ENCODE measurements around the gene PRKG1. TPM values are rescaled to one million over a fixed set of nuclear protein-coding genes. Genes with fewer than 3 reads are reported as not detected.
A peak's percentile ranks its signal among the peaks of the same experiment; 100 is the strongest.

PRKG1 gene
- total and polyA plus RNA-seq, 2 experiments from 2014 or later, result 10.7 to 21.8 TPM

DNA sequence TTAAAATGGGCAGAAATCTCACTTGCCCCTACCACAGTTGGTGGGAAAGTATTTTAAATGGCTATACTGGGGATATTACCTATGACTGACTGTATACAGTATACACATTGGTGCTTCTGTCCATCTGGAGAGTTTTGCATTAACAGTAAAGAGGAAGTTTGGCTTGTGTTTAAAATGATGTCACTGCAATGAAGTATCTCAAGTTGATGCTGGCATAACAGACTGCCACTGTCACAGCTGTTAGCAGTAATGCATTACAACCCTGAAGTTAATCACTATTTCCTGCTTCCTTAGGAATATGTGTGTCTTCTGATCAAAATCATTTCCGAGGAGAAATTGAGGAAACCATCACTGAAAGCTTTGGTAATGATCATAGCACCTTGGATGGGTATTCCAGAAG lies 1241.7 kb downstream of the PRKG1 start:
- Histone ChIP-seq H3K27me3 (replicated peaks; ENCODE audit: insufficient read depth) (no peaks in the 10 kb centered on the region), H3K27ac (peak overlapping the region; percentile 79), H2AFZ (no peak overlapping the region), H3K9me3 (ENCODE audit: low read depth) (no peaks in the 10 kb centered on the region), H3K4me2 (ENCODE audit: unreplicated experiment) (peak overlapping the region; percentile 92), H3K9ac (peak overlapping the region; percentile 79), H3K4me3 (peak overlapping the region; percentile 92), H3K9me2 (ENCODE audit: insufficient read depth) (no peaks in the 10 kb centered on the region), H3K36me3 (ENCODE audit: low read depth) (peaks cover 24% of the 10 kb centered on the region), H3F3A (ENCODE audit: insufficient read depth) (peaks cover 70% of the 10 kb centered on the region), H3K79me2 (ENCODE audit: insufficient read depth) (peaks cover 27% of the 10 kb centered on the region), H3K4me1 (ENCODE audit: insufficient read depth) (peaks cover 47% of the 10 kb centered on the region), H4K20me1 (ENCODE audit: insufficient read depth) (no peaks in the 10 kb centered on the region)
- DNase-seq, result peak; percentile 58
- WGBS, 2 experiments (ENCODE audit: low coverage in 1 of 2, low lambda C conversion rate in 2 of 2, missing lambda C conversion rate in 2 of 2), result 10 to 16% methylated on average over 1 of the region's 1 CpG
- TF ChIP-seq EZH2phosphoT487 (IDR thresholded peaks at IDR 0.05; ENCODE audit: insufficient read depth, low read depth) (no peak), EZH2 (IDR thresholded peaks at IDR 0.05; ENCODE audit: insufficient read depth, poor library complexity, severe bottlenecking) (no peak)
- in situ Hi-C loops (cut with MboI), result no loop called here

DNA sequence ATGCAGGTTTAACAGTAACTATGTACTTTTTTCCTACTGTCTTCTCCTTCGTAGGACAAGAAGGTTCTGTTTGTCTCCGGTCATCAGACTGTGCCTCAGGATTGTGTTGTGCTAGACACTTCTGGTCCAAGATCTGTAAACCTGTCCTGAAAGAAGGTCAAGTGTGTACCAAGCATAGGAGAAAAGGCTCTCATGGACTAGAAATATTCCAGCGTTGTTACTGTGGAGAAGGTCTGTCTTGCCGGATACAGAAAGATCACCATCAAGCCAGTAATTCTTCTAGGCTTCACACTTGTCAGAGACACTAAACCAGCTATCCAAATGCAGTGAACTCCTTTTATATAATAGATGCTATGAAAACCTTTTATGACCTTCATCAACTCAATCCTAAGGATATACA lies 1242.2 kb downstream of the PRKG1 start:
- peak overlapping the region; percentile 92 for H3K4me3 ChIP-seq
- H4K20me1 ChIP-seq (ENCODE audit: insufficient read depth), result no peaks in the 10 kb centered on the region
- H3K4me1 ChIP-seq (ENCODE audit: insufficient read depth), result peaks cover 47% of the 10 kb centered on the region
- in situ Hi-C loops (cut with MboI), result no loop called here
- no peaks in the 10 kb centered on the region for H3K27me3 ChIP-seq (replicated peaks; ENCODE audit: insufficient read depth)
- H2AFZ ChIP-seq, result no peak overlapping the region
- H3K9me3 ChIP-seq (ENCODE audit: low read depth), result no peaks in the 10 kb centered on the region
- DNase-seq, result no peak
- no peaks in the 10 kb centered on the region for H3K9me2 ChIP-seq (ENCODE audit: insufficient read depth)
- H3K36me3 ChIP-seq (ENCODE audit: low read depth), result peaks cover 24% of the 10 kb centered on the region
- H3K4me2 ChIP-seq (ENCODE audit: unreplicated experiment), result peak overlapping the region; percentile 92
- WGBS, 2 experiments (ENCODE audit: low coverage in 1 of 2, low lambda C conversion rate in 2 of 2, missing lambda C conversion rate in 2 of 2), result 72 to 81% methylated on average over 4 of the region's 4 CpGs
- H3K27ac ChIP-seq, result peak overlapping the region; percentile 79
- peaks cover 75% of the 10 kb centered on the region for H3F3A ChIP-seq (ENCODE audit: insufficient read depth)
- peak overlapping the region; percentile 79 for H3K9ac ChIP-seq
- TF ChIP-seq EZH2 (IDR thresholded peaks at IDR 0.05; ENCODE audit: insufficient read depth, poor library complexity, severe bottlenecking) (no peak), EZH2phosphoT487 (IDR thresholded peaks at IDR 0.05; ENCODE audit: insufficient read depth, low read depth) (no peak)
- peaks cover 27% of the 10 kb centered on the region for H3K79me2 ChIP-seq (ENCODE audit: insufficient read depth)

DNA sequence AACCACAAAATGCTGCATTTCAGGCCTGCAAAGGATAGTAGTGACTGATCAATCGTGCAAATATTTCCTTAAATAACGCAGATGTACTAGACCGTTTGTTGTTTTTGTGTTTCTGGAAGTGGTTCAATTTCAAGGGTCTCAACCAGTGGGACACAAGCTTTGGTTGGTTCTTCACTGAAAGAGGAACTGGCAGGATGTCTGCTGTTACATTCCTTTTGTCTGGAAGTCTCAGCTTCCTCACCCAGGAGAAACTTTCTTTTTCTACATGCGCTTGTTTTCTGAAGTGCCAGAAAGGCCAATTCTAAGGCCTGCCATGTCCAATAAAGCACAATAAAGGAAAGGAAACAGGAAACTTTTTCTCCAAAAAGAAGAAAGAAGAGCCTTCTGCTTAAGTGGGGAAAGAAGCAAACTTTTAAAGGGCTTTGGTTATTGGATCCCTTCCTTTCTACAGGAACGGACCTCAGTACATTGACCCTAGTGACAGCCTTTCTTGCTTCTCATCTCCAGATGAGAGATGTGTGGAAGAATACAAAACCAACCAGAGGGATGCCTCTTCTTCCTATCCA lies 1243.9 kb downstream of the PRKG1 start:
- Histone ChIP-seq H3K27ac (peak overlapping the region; percentile 79), H3K79me2 (ENCODE audit: insufficient read depth) (peaks cover 27% of the 10 kb centered on the region), H4K20me1 (ENCODE audit: insufficient read depth) (no peaks in the 10 kb centered on the region), H3K36me3 (ENCODE audit: low read depth) (peaks cover 24% of the 10 kb centered on the region), H3K27me3 (replicated peaks; ENCODE audit: insufficient read depth) (no peaks in the 10 kb centered on the region), H3F3A (ENCODE audit: insufficient read depth) (peaks cover 81% of the 10 kb centered on the region), H3K4me1 (ENCODE audit: insufficient read depth) (peaks cover 60% of the 10 kb centered on the region), H2AFZ (peak overlapping the region; percentile 24), H3K9me2 (ENCODE audit: insufficient read depth) (no peaks in the 10 kb centered on the region), H3K9ac (peak overlapping the region; percentile 79), H3K4me2 (ENCODE audit: unreplicated experiment) (peak overlapping the region; percentile 92), H3K9me3 (ENCODE audit: low read depth) (no peaks in the 10 kb centered on the region), H3K4me3 (peak overlapping the region; percentile 92)
- in situ Hi-C loops (cut with MboI), result no loop called here
- DNase-seq, result peak; percentile 48
- WGBS, 2 experiments (ENCODE audit: low coverage in 1 of 2, low lambda C conversion rate in 2 of 2, missing lambda C conversion rate in 2 of 2), result 34 to 36% methylated on average over 5 of the region's 5 CpGs
- TF ChIP-seq EZH2phosphoT487 (IDR thresholded peaks at IDR 0.05; ENCODE audit: insufficient read depth, low read depth) (no peak), EZH2 (IDR thresholded peaks at IDR 0.05; ENCODE audit: insufficient read depth, poor library complexity, severe bottlenecking) (no peak)

DNA sequence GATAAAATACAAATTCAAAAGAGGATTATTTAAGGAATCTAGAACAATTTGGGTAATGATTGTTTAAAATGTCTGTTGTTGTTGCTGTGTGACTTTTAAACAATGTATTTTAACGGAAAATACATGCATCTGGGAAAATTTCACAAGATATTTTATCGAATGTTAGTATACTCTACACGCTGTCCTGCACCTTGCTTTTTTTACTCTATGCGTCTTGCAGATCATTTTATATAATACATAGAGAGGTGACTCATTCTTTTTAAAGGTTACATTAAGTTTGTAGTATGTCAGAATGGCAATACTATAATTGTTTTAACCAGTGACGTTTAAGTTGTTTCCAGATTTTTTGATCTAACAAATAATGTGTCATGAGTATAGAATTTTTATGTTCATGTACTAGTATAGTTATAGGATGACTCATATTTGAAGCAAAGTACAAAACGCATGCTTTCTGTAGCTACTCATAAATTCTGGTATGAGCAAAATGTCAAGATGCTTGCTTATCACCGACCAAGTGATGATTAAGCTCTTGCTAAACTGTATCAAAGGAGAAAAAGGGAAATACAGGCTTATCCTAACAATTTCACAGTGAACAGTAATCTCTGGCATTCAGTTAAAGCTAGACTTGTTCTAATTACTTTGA lies 1244.7 kb downstream of the PRKG1 start:
- in situ Hi-C loops (cut with MboI), result no loop called here
- H3K9ac ChIP-seq, result peak overlapping the region; percentile 79
- 7 to 9% methylated on average over 7 of the region's 7 CpGs for WGBS, 2 experiments (ENCODE audit: low coverage in 1 of 2, low lambda C conversion rate in 2 of 2, missing lambda C conversion rate in 2 of 2)

More for the DNA sequence above, 1244.7 kb downstream of the PRKG1 start:
- no peaks in the 10 kb centered on the region for H3K9me3 ChIP-seq (ENCODE audit: low read depth)
- H3K27ac ChIP-seq, result peak overlapping the region; percentile 79
- TF ChIP-seq EZH2phosphoT487 (IDR thresholded peaks at IDR 0.05; ENCODE audit: insufficient read depth, low read depth) (peak; percentile 89), EZH2 (IDR thresholded peaks at IDR 0.05; ENCODE audit: insufficient read depth, poor library complexity, severe bottlenecking) (no peak)
- H3K79me2 ChIP-seq (ENCODE audit: insufficient read depth), result peaks cover 27% of the 10 kb centered on the region
- H3K27me3 ChIP-seq (replicated peaks; ENCODE audit: insufficient read depth), result no peaks in the 10 kb centered on the region
- DNase-seq, result peak; percentile 94
- peak overlapping the region; percentile 92 for H3K4me2 ChIP-seq (ENCODE audit: unreplicated experiment)
- H3K36me3 ChIP-seq (ENCODE audit: low read depth), result peaks cover 24% of the 10 kb centered on the region
- H3K9me2 ChIP-seq (ENCODE audit: insufficient read depth), result no peaks in the 10 kb centered on the region
- H3F3A ChIP-seq (ENCODE audit: insufficient read depth), result peaks cover 83% of the 10 kb centered on the region
- H4K20me1 ChIP-seq (ENCODE audit: insufficient read depth), result no peaks in the 10 kb centered on the region
- peaks cover 67% of the 10 kb centered on the region for H3K4me1 ChIP-seq (ENCODE audit: insufficient read depth)
- peak overlapping the region; percentile 92 for H3K4me3 ChIP-seq
- peak overlapping the region; percentile 24; the same call in 1 of the 2 replicates for H2AFZ ChIP-seq

Measured in GM23248 (cell line).